MCF 10A (cell line): ENCODE measurements around the gene GORAB. TPM values are rescaled to one million over a fixed set of nuclear protein-coding genes. Genes with fewer than 3 reads are reported as not detected.

Experiments used
- BruUV-seq: library from RNA; stranded (reverse); fragments of 400-500 nt; replicated peaks from 2 replicates; lab custom pipeline; 2021; lab: Mats Ljungman, UMichigan
- CTCF ChIA-PET: fragments of 300-600 bp; sonication (Branson Sonifier 250); formaldehyde crosslinking; extraction: SDS; loops from one replicate; lab custom pipeline; 2021; ENCODE audit warnings: antibody characterized with exemption, inconsistent platforms; lab: Yijun Ruan, JAX
- POLR2A ChIA-PET: fragments of 300-600, 350-650 bp; sonication (Branson Sonifier 250); formaldehyde crosslinking; extraction: SDS; loops from one replicate; lab custom pipeline; 2020; ENCODE audit warnings: antibody characterized with exemption, inconsistent platforms; lab: Yijun Ruan, JAX
- DNase-seq: peaks from one replicate; pipeline ENCODE4 v3.0.0-alpha.2; 2018; ENCODE audit not compliant: unreplicated experiment
- H3K27ac Mint-ChIP-seq: one replicate; pipeline ENCODE4 v1.8.0; 2022; ENCODE audit warnings: mild to moderate bottlenecking, low read depth, mixed read lengths; ENCODE audit not compliant: unreplicated experiment
- H3K27me3 Mint-ChIP-seq: one replicate; pipeline ENCODE4 v1.8.0; 2022; ENCODE audit warnings: mixed read lengths; ENCODE audit not compliant: insufficient read depth, unreplicated experiment
- H3K36me3 Mint-ChIP-seq: one replicate; pipeline ENCODE4 v1.8.0; 2022; ENCODE audit warnings: mild to moderate bottlenecking, moderate library complexity, mixed read lengths; ENCODE audit not compliant: insufficient read depth, unreplicated experiment
- H3K4me1 Mint-ChIP-seq: one replicate; pipeline ENCODE4 v1.8.0; 2022; ENCODE audit warnings: mixed read lengths; ENCODE audit not compliant: insufficient read depth, unreplicated experiment
- H3K4me3 Mint-ChIP-seq: one replicate; pipeline ENCODE4 v1.8.0; 2022; ENCODE audit warnings: mild to moderate bottlenecking, moderate library complexity, mixed read lengths; ENCODE audit not compliant: unreplicated experiment
- H3K9me3 Mint-ChIP-seq: one replicate; pipeline ENCODE4 v1.8.0; 2022; ENCODE audit warnings: mixed read lengths; ENCODE audit not compliant: unreplicated experiment
- CTCF ChIP-seq: fragments of 200-600 bp; IDR thresholded peaks from one replicate; pipeline ENCODE4 v1.8.0; 2022; ENCODE audit warnings: antibody characterized with exemption, mild to moderate bottlenecking; ENCODE audit not compliant: unreplicated experiment
- intact Hi-C: fragments of 100-400 bp; cut with micrococcal nuclease; formaldehyde crosslinking; loops from 2 replicates; pipeline ENCODE4 v1.14.1; 2022
- total RNA-seq: library from RNA; stranded (reverse); gene quantifications from 2 replicates; pipeline ENCODE4 v1.2.3, GENCODE V29; 2022

GORAB gene
- total RNA-seq, 1 experiment from 2014 or later = 14.0 TPM

DNA sequence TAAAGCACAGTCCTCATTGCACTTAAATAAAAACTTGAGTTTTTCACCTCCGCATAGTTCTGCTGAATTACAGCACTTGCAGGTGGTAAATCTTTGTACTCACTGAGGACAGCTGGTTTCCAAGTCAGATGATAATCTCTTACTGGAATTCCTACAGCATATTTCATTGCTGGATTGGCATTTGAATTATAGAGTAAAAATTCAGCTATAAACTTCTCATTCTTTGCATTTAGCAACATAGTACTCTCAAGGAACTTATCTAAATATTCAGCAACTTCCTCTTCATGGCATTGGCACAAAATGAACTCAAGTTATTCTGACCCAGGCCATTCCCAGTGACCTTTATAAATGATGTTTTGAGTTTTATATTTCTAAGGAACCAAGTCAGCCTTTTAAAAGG lies 23.4 kb downstream of the GORAB start:
- BruUV-seq = no TSS peak
- no peak for DNase-seq
- peaks cover 30% of the 10 kb centered on the region for H3K36me3 Mint-ChIP-seq
- CTCF ChIA-PET = no interaction called here
- POLR2A ChIA-PET = interaction anchor here (1.2 kb wide), 1 partner anchor 8 kb away, joined by 3 read pairs; no protein-coding TSS in a partner anchor
- intact Hi-C loops = no loop called here
- TF ChIP-seq CTCF = no peak
- no peak overlapping the region for H3K27ac Mint-ChIP-seq
- H3K9me3 Mint-ChIP-seq = peaks cover 16% of the 10 kb centered on the region
- H3K4me1 Mint-ChIP-seq = no peaks in the 10 kb centered on the region
- no peak overlapping the region for H3K4me3 Mint-ChIP-seq
- H3K27me3 Mint-ChIP-seq = no peaks in the 10 kb centered on the region

GRCh38 chr1:170556917-170557316 lies 25.0 kb downstream of the GORAB start:
- ChIA-PET CTCF (interaction anchor here (0.6 to 1.1 kb wide), 4 partner anchors 69 to 1165 kb away, joined by 3 to 6 read pairs (median 3); no protein-coding TSS in a partner anchor), POLR2A (interaction anchor here (1.0 to 1.5 kb wide), 3 partner anchors 14 to 483 kb away, joined by 3 to 6 read pairs (median 3); partner anchors contain the start of genes GORAB and KIFAP3)
- intact Hi-C loops = no loop called here
- Mint-ChIP-seq H3K36me3 (peaks cover 19% of the 10 kb centered on the region), H3K4me1 (no peaks in the 10 kb centered on the region), H3K4me3 (no peak overlapping the region), H3K27me3 (no peaks in the 10 kb centered on the region), H3K27ac (no peak overlapping the region), H3K9me3 (peaks cover 16% of the 10 kb centered on the region)
- TF ChIP-seq CTCF = no peak
- no TSS peak for BruUV-seq
- peak; percentile 16 for DNase-seq

DNA sequence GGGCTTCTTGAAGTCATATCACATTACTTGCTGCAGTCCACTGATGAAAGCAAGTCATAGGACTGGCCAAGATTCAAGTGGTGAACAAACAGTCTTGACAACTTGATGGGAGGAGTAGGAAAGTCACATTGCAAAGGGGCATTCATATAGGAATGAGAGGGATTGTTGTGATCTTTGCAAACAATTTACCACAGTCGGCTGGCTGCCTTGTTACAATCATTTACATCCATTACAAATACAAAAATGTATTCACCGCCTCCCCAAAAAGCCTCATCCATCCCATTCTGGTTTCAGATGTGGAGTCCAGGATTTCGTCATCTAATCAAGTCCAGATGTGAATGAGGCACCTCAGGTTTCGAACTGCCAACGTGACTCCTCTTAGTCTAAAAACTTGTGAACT lies 26.8 kb downstream of the GORAB start:
- no peak for TF ChIP-seq CTCF
- no TSS peak for BruUV-seq
- H3K9me3 Mint-ChIP-seq = peaks cover 16% of the 10 kb centered on the region
- intact Hi-C loops = no loop called here
- POLR2A ChIA-PET = no interaction called here
- H3K27me3 Mint-ChIP-seq = no peaks in the 10 kb centered on the region
- peaks cover 9% of the 10 kb centered on the region for H3K36me3 Mint-ChIP-seq
- CTCF ChIA-PET = no interaction called here
- no peak for DNase-seq
- H3K4me1 Mint-ChIP-seq = peaks cover 17% of the 10 kb centered on the region
- H3K4me3 Mint-ChIP-seq = no peak overlapping the region
- no peak overlapping the region for H3K27ac Mint-ChIP-seq

DNA sequence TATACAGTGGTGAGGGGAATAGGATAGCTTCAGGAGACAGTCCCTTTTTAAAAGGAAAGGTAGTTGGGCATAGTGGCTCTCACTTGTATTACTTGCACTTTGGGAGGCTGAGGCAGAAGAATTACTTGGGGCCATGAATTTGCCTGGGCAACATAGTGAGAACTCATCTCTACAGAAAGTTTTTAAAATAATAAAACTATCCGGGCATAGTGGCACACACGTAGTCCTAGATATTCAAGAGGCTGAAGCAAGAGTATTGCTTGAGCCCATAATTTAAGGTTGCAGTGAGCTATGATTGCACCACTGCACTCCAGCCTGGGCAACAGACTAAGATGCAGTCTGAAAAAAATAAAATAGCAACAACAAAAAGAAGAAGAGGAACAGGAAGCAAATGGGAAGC lies 27.2 kb downstream of the GORAB start:
- BruUV-seq = no TSS peak
- no peak for DNase-seq
- Mint-ChIP-seq H3K4me3 (no peak overlapping the region), H3K27ac (no peak overlapping the region), H3K4me1 (peaks cover 21% of the 10 kb centered on the region), H3K9me3 (peaks cover 16% of the 10 kb centered on the region), H3K27me3 (no peaks in the 10 kb centered on the region), H3K36me3 (peaks cover 5% of the 10 kb centered on the region)
- CTCF ChIA-PET = no interaction called here
- intact Hi-C loops = no loop called here
- POLR2A ChIA-PET = interaction anchor here (0.8 kb wide), 1 partner anchor 1109 kb away, joined by 3 read pairs; no protein-coding TSS in a partner anchor
- no peak for TF ChIP-seq CTCF
